Activated naive CD4-positive, alpha-beta T cell treated with anti-CD3 and anti-CD28 coated beads, Interleukin-2, amount 50 U/mL, for 16 hours (primary cell): Measurements from ENCODE around the gene LAP3.
"Not testable (repeated sequence)": the region's sequence is repeated elsewhere in the genome, so short reads cannot be mapped to it uniquely, and the experiment has no call there.

Experiments
- DNase-seq: peaks from one replicate; pipeline ENCODE4 v3.0.0-alpha.2; 2020

Gene LAP3

GRCh38 chr4:17576932-17577664 is at the start of gene LAP3:
Gene LAP3 (plus strand): TSS chr4:17577198. CDS start chr4:17577466, 268 bp downstream.
- DNase-seq = peak; percentile 97

- no peak for DNase-seq
Measured at GRCh38 chr4:17528551-17529165, 48.3 kb upstream of the LAP3 start.

GRCh38 chr4:17531538-17532285 is 45.3 kb upstream of the LAP3 start:
- DNase-seq = no peak

GRCh38 chr4:17534705-17535104 is 42.3 kb upstream of the LAP3 start:
- no peak for DNase-seq

- no peak for DNase-seq
Measured at GRCh38 chr4:17535242-17535641, 41.8 kb upstream of the LAP3 start.

GRCh38 chr4:17535906-17536305 is 41.1 kb upstream of the LAP3 start:
- no peak for DNase-seq

GRCh38 chr4:17537060-17537459 is 39.9 kb upstream of the LAP3 start:
- not testable (repeated sequence) for DNase-seq

GRCh38 chr4:17544205-17544604 is 32.8 kb upstream of the LAP3 start:
- DNase-seq = no peak

- no peak for DNase-seq
Measured at GRCh38 chr4:17544831-17545234, 32.2 kb upstream of the LAP3 start.

GRCh38 chr4:17545374-17546140 is 31.4 kb upstream of the LAP3 start:
- DNase-seq = no peak

GRCh38 chr4:17546222-17546621 is 30.8 kb upstream of the LAP3 start:
- no peak for DNase-seq

- DNase-seq = no peak
Measured at GRCh38 chr4:17546678-17547077, 30.3 kb upstream of the LAP3 start.

GRCh38 chr4:17550549-17550948 is 26.4 kb upstream of the LAP3 start:
- DNase-seq = no peak

GRCh38 chr4:17552427-17552826 is 24.6 kb upstream of the LAP3 start:
- no peak for DNase-seq

- no peak for DNase-seq
Measured at GRCh38 chr4:17554568-17554967, 22.4 kb upstream of the LAP3 start.

- no peak for DNase-seq
Measured at GRCh38 chr4:17556498-17556897, 20.5 kb upstream of the LAP3 start.

GRCh38 chr4:17557880-17558279 is 19.1 kb upstream of the LAP3 start:
- no peak for DNase-seq

- DNase-seq = no peak
Measured at GRCh38 chr4:17558941-17559708, 17.9 kb upstream of the LAP3 start.

GRCh38 chr4:17559709-17560048 is 17.3 kb upstream of the LAP3 start:
- DNase-seq = no peak

- no peak for DNase-seq
Measured at GRCh38 chr4:17560065-17560673, 16.8 kb upstream of the LAP3 start.

GRCh38 chr4:17561195-17561909 is 15.6 kb upstream of the LAP3 start:
- no peak for DNase-seq
